ENCODE measurements around the gene ME2. TPM values are rescaled to one million over a fixed set of nuclear protein-coding genes. Genes with fewer than 3 reads are reported as not detected.
"Not testable (repeated sequence)": the region's sequence is repeated elsewhere in the genome, so short reads cannot be mapped to it uniquely, and the experiment has no call there.

ME2 gene
- total RNA-seq, 1 donor from 2014 or later, result 143 TPM

DNA sequence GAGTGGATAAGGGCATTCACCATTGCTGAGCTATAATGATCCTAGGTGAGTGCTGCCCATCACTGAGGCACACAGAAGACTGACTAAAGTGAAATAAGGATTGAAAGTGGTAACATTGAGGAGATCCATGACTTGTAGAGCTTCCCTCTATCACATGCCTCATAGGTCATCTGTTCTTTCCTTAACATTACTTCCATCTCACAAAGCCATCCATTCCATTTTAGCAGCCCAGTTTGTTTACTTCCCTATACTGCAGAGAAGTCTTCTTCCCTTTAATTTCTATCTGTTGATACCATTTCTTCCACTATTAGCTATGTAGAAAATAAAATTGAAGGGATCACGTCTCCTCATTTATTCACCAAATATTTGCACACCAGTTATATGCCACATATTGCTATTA is 32.1 kb downstream of the ME2 start:
- Mint-ChIP-seq H3K9me3 (peaks cover 10% of the 10 kb centered on the region), H3K27ac (no peak overlapping the region), H3K4me1 (peaks cover 17% of the 10 kb centered on the region), H3K4me3 (no peak overlapping the region), H3K27me3 (no peaks in the 10 kb centered on the region), H3K36me3 (ENCODE audit: low read depth) (peaks cover 73% of the 10 kb centered on the region)
- no peak for DNase-seq
- intact Hi-C loops (cut with micrococcal nuclease), result no loop called here

DNA sequence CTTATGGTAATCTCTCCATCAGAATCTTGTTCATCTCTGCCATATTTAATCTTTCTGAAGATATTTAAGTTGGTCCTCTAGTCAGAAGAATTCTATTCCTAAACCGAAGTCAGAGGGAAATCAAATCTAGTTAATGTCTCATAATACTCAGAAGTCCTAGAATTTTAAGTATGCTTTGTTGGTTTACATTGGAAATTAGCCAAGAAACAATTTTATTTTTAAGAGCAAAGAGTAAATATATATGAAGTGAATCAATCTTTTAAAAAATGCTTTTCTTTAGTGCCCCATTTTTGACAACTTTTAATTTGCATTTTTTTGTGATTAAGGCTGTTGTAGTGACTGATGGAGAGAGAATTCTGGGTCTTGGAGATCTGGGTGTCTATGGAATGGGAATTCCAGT is 38.1 kb downstream of the ME2 start:
- Mint-ChIP-seq H3K27ac (no peak overlapping the region), H3K27me3 (no peaks in the 10 kb centered on the region), H3K9me3 (no peaks in the 10 kb centered on the region), H3K36me3 (ENCODE audit: low read depth) (peaks cover 67% of the 10 kb centered on the region), H3K4me3 (no peak overlapping the region), H3K4me1 (peaks cover 6% of the 10 kb centered on the region)
- no peak for DNase-seq
- intact Hi-C loops (cut with micrococcal nuclease), result no loop called here

DNA sequence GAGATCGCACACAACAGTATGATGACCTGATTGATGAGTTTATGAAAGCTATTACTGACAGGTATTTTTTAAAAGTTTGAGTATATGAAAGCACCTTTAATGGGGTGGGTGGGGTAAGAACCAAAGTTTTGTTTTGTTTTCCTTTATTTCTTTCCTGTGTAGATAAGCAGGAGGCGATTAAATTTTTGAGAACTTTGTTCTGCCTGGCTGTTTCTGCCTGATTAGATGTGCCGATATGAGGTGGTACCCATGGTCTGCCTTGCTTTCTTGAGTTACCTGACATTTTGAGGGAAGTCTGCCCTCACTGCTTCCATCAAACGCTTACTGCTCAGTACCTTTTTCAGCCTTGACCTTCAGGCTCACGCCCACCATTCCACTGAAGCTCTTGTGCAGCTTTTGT is 39.2 kb downstream of the ME2 start:
- no peak overlapping the region for H3K27ac Mint-ChIP-seq

DNA sequence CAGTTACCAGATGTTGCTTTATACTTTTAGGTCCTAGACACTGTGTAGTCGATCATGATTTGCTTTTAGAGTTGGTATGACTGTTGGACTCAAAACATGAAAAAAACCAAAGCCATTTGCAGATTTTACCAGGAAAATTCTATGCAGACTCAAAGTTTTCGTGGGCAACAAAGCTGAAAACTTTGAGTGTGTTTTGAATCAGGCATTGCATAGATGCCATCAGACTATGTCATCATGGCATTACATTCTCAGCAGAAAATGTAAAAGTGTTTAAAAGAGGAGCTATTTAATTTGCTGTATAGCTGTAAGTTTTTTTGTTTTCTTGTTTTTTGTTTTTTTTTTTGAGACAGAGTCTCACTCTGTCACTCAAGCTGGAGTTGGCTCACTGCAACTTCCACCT is 45.5 kb downstream of the ME2 start:
- Mint-ChIP-seq H3K27ac (no peak overlapping the region), H3K36me3 (ENCODE audit: low read depth) (peaks cover 78% of the 10 kb centered on the region), H3K4me1 (no peaks in the 10 kb centered on the region), H3K4me3 (no peak overlapping the region), H3K27me3 (no peaks in the 10 kb centered on the region), H3K9me3 (peaks cover 14% of the 10 kb centered on the region)
- no peak for DNase-seq
- intact Hi-C loops (cut with micrococcal nuclease), result no loop called here

More for the DNA sequence above, 39.2 kb downstream of the ME2 start:
- Mint-ChIP-seq H3K27me3 (no peaks in the 10 kb centered on the region), H3K4me1 (peaks cover 6% of the 10 kb centered on the region), H3K36me3 (ENCODE audit: low read depth) (peaks cover 72% of the 10 kb centered on the region), H3K4me3 (no peak overlapping the region), H3K9me3 (no peaks in the 10 kb centered on the region)
- intact Hi-C loops (cut with micrococcal nuclease), result loop anchor here (2.0 kb wide), 1 partner anchor 17 kb away; no protein-coding TSS in a partner anchor
- no peak for DNase-seq

DNA sequence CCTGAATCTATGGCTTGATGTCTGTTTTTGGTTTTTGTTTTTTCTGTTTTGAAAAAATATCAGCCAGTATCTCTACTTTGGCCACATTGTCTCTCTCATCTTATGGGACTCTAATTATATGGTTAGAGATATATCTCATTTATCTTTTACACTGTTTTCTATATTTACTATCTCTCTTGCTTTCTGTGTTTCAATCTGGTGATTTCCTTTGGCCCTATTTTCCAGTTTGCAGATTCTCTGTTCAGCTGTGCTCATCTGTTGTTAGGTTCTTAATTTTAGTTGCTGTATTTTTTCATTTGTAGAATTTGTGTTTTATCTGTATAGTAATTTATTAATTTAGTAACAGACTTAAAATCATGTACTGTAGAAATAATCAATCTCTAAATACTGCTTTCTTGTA is 47.6 kb downstream of the ME2 start:
- Mint-ChIP-seq H3K27me3 (no peaks in the 10 kb centered on the region), H3K27ac (no peak overlapping the region), H3K36me3 (ENCODE audit: low read depth) (peaks cover 68% of the 10 kb centered on the region), H3K4me3 (no peak overlapping the region), H3K4me1 (no peaks in the 10 kb centered on the region), H3K9me3 (peaks cover 14% of the 10 kb centered on the region)
- no peak for DNase-seq
- intact Hi-C loops (cut with micrococcal nuclease), result no loop called here

DNA sequence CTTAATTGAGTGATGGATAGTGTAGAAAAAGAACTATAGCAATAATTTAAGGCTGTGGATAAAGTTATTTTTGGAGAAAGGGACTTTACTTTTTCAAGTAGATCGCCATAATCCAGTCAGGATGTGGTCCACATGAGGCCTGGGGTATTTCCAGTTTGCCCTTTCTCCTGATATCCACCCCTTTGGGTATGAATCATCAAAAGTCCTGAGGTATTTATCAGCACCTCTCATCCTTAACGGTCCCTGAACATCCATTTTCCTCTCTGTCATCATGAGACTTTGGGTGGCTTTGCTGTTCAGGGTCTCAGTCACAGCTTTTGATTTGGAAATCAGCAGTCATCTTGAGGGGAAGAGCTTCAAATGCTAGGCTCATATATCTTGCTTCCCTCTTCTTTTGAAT is 49.6 kb downstream of the ME2 start:
- no peak for DNase-seq
- Mint-ChIP-seq H3K27ac (no peak overlapping the region), H3K9me3 (peaks cover 13% of the 10 kb centered on the region), H3K27me3 (no peaks in the 10 kb centered on the region), H3K4me3 (no peak overlapping the region), H3K4me1 (no peaks in the 10 kb centered on the region), H3K36me3 (ENCODE audit: low read depth) (peaks cover 56% of the 10 kb centered on the region)
- intact Hi-C loops (cut with micrococcal nuclease), result no loop called here

DNA sequence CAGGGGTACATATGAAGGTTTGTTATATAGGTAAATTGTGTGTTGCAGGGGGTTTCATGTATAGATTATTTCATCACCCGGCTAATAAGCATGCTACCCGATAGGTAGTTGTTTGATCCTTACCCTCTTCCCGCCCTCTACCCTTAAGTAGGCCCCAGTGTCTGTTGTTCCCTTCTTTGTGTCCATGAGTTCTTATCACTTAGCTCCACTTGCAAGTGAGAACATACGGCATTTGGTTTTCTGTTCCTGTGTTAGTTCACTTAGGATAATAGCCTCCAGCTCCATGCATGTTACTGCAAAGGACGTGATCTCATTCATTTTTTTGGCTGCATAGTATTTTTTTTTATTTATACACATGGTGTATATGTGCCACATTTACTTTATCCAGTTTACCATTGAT is 54.8 kb downstream of the ME2 start:
- peak; percentile 34 for DNase-seq
- H3K4me3 Mint-ChIP-seq, result no peak overlapping the region

DNA sequence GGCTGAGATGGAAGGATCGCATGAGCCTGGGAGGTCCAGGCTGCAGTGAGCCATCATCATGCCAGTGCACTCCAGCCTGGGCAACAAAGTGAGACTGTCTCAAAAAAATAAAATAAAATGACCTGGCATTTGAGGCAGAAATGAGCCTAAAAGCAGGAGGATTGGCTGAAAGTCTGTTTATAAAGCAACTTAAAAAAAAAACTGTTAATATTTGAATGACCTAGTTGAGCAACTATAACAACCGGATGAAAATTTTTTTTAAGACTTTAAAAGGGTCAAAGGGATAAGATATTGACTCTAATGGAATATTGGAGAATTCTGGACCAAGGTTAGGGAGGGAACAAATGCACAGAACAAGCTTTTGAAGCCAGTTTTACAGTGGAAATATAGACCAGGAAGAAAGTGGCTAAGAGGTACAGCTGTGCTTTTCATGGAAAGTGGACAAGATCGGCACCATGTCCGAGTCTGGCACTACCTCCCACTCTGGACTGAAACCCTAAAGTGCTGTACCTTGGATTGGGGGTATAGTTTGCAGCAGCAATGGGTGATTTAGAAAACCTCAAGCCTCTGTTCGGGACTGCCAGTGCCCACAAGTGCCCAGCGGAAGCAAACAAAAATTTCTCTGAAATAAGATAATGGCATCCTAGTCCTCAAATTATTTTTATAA is 55.8 kb downstream of the ME2 start:
- intact Hi-C loops (cut with micrococcal nuclease), result loop anchor here (2.0 to 5.0 kb wide), 2 partner anchors 16 to 33 kb away; partner anchors contain the start of gene ELAC1
- Mint-ChIP-seq H3K4me1 (peaks cover 4% of the 10 kb centered on the region), H3K27ac (no peak overlapping the region)

More for the DNA sequence above, 54.8 kb downstream of the ME2 start:
- peaks cover 4% of the 10 kb centered on the region for H3K4me1 Mint-ChIP-seq
- H3K27ac Mint-ChIP-seq, result no peak overlapping the region
- H3K36me3 Mint-ChIP-seq (ENCODE audit: low read depth), result peaks cover 37% of the 10 kb centered on the region
- H3K9me3 Mint-ChIP-seq, result no peaks in the 10 kb centered on the region
- H3K27me3 Mint-ChIP-seq, result no peaks in the 10 kb centered on the region
- intact Hi-C loops (cut with micrococcal nuclease), result loop anchor here (2.0 to 5.0 kb wide), 2 partner anchors 15 to 34 kb away; partner anchors contain the start of gene ELAC1

DNA sequence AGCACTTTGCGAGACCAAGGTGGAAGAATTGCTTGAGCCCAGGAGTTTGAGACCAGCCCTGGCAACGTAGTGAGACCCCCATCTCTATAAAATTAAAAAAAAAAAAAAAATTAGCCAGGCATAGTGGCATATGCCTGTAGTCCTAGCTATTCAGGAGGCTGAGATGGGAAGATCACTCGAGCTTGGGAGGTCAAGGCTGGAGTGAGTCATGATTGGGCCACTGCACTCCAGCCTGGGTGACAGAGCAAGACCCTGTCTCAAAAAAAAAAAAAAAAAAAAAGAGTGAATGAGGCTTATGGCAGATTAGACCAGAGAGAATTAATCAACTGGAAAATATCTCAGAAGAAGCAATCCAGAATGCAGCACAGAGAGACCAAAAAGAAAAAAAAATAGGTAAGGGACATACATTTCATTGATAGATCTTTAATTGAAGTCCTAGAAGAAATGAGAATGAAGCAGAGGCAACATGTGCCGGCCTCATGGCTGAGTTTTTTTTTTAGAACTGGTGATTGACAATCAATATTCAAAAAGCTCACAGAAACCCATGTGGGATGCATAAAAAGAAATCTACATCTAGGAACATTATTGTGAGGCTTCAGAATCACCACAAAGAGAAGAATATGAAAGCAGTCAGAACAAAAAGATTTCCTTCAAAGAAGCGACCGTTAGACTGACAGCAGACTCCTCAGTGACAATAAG is 56.7 kb downstream of the ME2 start:
- Mint-ChIP-seq H3K27ac (no peak overlapping the region), H3K4me3 (no peak overlapping the region), H3K9me3 (no peaks in the 10 kb centered on the region), H3K4me1 (peaks cover 4% of the 10 kb centered on the region), H3K27me3 (no peaks in the 10 kb centered on the region), H3K36me3 (ENCODE audit: low read depth) (peaks cover 37% of the 10 kb centered on the region)
- intact Hi-C loops (cut with micrococcal nuclease), result loop anchor here (2.0 kb wide), 1 partner anchor 17 kb away; no protein-coding TSS in a partner anchor
- peak; percentile 30 for DNase-seq

More for the DNA sequence above, 55.8 kb downstream of the ME2 start:
- DNase-seq, result peak; percentile 20
- H3K36me3 Mint-ChIP-seq (ENCODE audit: low read depth), result peaks cover 39% of the 10 kb centered on the region
- no peaks in the 10 kb centered on the region for H3K27me3 Mint-ChIP-seq
- H3K9me3 Mint-ChIP-seq, result no peaks in the 10 kb centered on the region
- no peak overlapping the region for H3K4me3 Mint-ChIP-seq

DNA sequence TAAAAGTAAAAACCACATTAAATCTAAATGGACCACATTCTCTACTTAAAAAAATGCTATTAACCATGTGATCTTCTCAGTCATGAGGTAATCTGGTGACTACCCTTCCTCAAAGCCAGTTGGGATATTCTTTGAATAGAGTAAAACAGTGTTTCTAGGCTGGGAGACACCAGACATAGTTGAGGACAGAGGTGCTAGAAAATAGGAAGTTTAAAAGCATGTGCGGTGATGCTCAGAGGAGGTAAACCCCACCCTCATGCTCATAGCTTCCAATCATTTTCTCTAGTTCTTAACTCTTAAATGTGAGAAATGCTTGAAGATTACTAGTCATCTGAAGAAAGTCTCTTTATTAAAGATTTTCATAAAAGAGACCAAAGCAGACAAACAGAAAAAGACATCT is 58.3 kb downstream of the ME2 start:
- intact Hi-C loops (cut with micrococcal nuclease), result no loop called here
- no peaks in the 10 kb centered on the region for H3K9me3 Mint-ChIP-seq
- peaks cover 4% of the 10 kb centered on the region for H3K4me1 Mint-ChIP-seq
- no peaks in the 10 kb centered on the region for H3K27me3 Mint-ChIP-seq
- H3K27ac Mint-ChIP-seq, result no peak overlapping the region
- DNase-seq, result peak; percentile 23
- peaks cover 40% of the 10 kb centered on the region for H3K36me3 Mint-ChIP-seq (ENCODE audit: low read depth)
- no peak overlapping the region for H3K4me3 Mint-ChIP-seq

DNA sequence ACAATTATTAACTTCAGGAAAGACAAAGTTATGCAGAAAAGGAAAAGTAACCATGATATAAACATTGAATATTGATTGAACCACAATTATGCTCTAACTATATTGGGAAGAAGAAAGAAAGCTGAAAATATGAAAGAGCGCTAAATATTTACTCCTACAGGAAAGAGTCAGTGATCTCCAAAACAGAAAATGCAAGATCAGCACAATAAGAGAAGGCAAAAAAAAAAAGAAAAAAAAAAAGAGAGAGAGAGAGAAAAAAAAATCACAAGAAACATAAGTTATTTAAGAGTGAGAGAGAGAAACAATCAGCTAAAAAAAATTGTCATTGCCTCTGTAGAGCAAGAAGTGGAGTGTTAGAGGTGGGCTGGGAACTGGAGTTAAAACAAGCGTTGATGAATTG is 60.0 kb downstream of the ME2 start:
- no peak overlapping the region for H3K4me3 Mint-ChIP-seq
- H3K9me3 Mint-ChIP-seq, result no peaks in the 10 kb centered on the region
- H3K27me3 Mint-ChIP-seq, result no peaks in the 10 kb centered on the region
- intact Hi-C loops (cut with micrococcal nuclease), result no loop called here
- H3K27ac Mint-ChIP-seq, result no peak overlapping the region
- peaks cover 4% of the 10 kb centered on the region for H3K4me1 Mint-ChIP-seq
- no peak for DNase-seq
- peaks cover 35% of the 10 kb centered on the region for H3K36me3 Mint-ChIP-seq (ENCODE audit: low read depth)

DNA sequence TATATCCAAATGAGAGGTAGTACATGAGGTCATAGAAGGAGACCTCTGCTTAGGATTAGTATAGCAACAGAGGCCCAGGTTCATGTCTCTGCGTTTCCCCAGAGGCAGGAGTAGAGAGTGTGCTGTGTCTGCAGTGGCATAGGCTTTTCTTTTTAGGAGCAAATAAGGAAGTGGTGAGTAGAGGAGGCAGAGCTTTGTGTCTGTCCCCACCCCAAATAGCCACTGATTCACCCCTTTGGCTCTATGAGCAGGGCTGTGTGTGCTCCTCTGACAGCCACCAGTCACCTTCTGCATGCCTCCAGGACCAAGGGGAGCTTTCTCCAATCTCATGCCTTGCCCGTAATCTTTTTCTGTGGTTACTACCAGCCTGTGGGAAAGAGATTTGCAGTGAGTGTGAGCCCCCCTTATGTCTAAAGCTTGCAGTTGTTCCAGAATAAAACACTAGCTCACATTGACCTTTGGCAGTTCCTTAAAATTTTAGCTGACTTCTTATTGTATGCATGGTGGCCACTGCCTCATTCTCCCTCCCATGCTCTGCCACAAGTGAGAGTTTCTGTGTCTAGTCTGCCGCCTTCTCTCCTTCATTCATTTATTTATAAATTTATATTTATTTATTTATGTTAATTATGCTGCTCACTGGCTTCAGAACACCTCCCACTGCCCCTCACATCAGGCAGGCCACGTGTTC is 65.5 kb downstream of the ME2 start:
- no peaks in the 10 kb centered on the region for H3K27me3 Mint-ChIP-seq

DNA sequence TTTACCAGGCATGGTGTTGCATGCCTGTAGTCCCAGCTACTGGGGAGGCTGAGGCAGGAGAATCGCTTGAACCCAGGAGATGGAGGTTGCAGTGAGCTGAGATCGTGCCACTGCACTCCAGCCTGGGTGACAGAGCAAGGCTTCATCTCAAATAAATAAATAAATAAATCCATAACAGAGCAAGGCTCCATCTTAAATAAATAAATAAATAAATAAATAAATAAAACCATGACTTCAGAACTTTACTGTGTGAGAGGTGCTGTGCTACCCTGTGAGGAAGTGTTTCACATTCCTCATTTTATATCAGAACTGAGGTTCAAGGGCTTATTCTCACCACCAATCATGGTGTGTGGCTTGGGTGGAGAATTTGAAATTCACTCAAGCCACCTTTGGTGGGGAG is 67.0 kb downstream of the ME2 start:
- DNase-seq; H3K9me3 Mint-ChIP-seq; H3K27me3 Mint-ChIP-seq; H3K4me1 Mint-ChIP-seq; intact Hi-C loops (cut with micrococcal nuclease); H3K4me3 Mint-ChIP-seq: not testable (repeated sequence)
- Mint-ChIP-seq H3K36me3 (ENCODE audit: low read depth) (peaks cover 37% of the 10 kb centered on the region), H3K27ac (peak overlapping the region; percentile 20)

More for the DNA sequence above, 65.5 kb downstream of the ME2 start:
- peaks cover 37% of the 10 kb centered on the region for H3K36me3 Mint-ChIP-seq (ENCODE audit: low read depth)
- no peak for DNase-seq
- H3K9me3 Mint-ChIP-seq, result peaks cover 4% of the 10 kb centered on the region
- no peaks in the 10 kb centered on the region for H3K4me1 Mint-ChIP-seq
- intact Hi-C loops (cut with micrococcal nuclease), result no loop called here
- no peak overlapping the region for H3K4me3 Mint-ChIP-seq
- H3K27ac Mint-ChIP-seq, result no peak overlapping the region

DNA sequence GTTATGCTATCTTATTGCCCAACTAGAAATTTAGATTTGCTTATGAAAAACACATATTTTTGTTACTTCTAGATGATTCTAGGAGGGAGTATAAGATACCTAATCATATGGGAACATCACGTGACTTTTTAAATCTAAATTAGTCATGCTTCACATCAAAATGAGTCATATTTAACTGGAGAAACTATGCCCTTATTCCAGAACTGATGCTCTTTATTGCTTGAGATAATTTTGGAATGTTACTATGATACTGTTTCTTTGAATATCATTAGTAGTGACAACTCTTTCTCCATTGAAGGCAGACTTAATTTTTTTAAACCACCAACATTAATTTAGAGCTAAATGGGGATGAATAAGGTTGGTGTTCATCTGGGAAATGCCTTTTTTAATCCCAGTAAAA is 69.0 kb downstream of the ME2 start:
- Mint-ChIP-seq H3K27ac (no peak overlapping the region), H3K36me3 (ENCODE audit: low read depth) (peaks cover 34% of the 10 kb centered on the region), H3K4me3 (no peak overlapping the region), H3K27me3 (no peaks in the 10 kb centered on the region), H3K4me1 (no peaks in the 10 kb centered on the region), H3K9me3 (peaks cover 4% of the 10 kb centered on the region)
- intact Hi-C loops (cut with micrococcal nuclease), result no loop called here
- DNase-seq, result no peak

Measured in activated CD4-positive, alpha-beta T cell treated with anti-CD3 and anti-CD28 coated beads, Interleukin-2, amount 10 ng/mL, durations not matched to agents 24 days and 14 days (primary cell).